HT-29 (cell line): ENCODE data around the gene SLC9A2. TPM values are rescaled to one million over a fixed set of nuclear protein-coding genes. Genes with fewer than 3 reads are reported as not detected.
A peak's percentile ranks its signal among the peaks of the same experiment; 100 is the strongest.

Experiments used
- DNase-seq: peaks from one replicate; pipeline ENCODE4 v3.0.0-alpha.2; 2015; ENCODE audit warnings: low spot score
- total RNA-seq: library from RNA; depleted of rRNA; stranded (reverse); fragments of >200 nt; shearing (Covaris generic); gene quantifications from 2 replicates; pipeline ENCODE4 v1.2.3, GENCODE V29; 2014; rRNA removed

The SLC9A2 gene
- total RNA-seq, 1 experiment from 2014 or later = 0.43 TPM

DNA sequence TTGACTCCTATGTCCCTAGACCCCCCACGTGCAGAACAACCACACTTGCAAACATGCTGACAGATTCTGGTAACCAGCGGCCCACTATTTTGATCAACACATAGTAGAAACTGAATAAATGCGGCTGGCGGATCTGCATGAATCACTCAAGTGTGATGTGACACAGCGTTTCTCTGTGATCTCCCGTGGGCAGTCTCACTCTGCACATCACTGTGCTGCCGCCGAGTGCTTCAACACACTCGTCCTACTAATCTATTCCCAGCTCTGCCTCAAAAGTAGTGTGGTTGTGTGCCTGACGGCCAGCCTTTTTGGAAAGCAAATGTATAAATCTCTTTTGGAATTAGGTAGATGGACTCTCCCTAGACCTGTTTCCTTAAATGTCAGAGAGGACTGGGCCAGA is 105.2 kb downstream of the SLC9A2 start:
- DNase-seq = no peak

DNA sequence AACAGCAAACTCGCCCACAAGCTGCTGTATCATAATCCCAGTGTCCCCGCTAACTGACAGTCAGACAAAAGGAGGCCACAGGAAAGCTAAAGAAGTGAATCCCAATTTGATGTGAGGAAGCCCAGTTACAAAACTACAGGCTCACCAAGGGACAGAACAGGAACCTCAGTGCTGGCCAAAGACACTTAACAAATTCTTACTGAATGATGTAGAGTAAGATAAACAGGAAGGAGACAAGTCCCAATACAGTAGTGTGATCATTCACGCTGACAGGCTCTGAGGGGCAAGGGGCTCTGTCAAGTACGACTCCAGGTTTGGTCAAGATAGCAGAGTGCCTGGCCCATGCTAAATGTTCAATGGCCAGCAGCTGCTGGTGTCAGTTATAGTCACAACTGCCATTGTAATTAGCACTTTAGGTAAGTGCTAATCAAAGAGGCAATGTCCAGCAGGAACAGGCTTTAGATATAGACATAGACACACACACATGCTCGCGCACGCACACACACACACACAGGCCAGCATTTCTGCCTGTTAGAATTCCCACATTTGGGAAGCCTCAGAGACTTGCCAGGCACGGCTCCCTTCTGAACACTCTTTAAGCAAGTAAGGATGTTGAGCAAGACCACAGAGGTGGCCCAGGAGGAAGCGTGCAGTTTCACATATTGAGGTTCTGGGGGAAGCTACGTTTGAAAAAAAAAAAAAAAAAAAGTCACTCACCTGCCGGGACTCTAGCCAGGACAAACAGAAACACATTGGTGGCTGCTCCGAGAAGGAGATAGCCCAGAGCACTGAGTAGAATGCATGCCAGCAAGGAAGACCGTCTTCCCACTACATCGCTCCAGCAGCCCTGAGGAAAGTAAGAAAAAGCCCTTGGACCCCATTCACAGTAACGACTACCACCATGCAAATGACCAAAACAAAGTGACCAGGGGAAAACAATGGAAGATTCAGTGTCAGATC is 107.1 kb downstream of the SLC9A2 start:
- DNase-seq = no peak

DNA sequence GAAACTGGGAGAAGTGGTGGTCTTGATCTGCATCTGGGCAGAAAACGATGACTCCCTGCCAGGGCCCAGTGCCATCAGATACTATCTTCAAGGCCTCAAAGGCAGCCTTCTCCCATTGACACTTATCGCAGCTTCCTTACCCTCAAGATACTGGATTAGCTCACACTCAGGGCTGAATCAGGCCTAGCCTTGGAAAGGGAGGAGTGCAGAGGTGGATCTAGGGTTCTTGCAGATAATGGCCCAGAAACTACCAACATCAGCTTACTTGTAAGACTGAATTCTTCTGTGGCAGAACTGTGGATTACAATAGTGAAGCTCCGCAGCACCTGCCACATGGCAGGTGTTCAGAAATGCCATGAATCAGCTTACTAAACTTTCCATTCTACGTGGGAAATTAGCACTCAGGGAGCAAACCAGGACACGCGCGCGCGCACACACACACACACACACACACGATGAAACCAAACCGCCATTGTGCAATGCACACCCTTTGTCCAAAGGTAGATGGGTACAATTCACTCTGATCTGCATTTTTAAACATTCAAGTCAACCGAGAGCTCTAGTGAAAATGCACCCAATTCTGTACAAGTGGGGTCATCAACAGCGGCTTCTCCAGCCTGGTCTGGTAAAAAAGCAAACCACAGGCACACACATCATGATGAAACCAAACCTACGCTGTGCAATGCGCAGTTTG is 116.2 kb downstream of the SLC9A2 start:
- peak; percentile 53 for DNase-seq

GRCh38 chr2:102736110-102736409 is 116.7 kb downstream of the SLC9A2 start:
- DNase-seq = peak; percentile 70

DNA sequence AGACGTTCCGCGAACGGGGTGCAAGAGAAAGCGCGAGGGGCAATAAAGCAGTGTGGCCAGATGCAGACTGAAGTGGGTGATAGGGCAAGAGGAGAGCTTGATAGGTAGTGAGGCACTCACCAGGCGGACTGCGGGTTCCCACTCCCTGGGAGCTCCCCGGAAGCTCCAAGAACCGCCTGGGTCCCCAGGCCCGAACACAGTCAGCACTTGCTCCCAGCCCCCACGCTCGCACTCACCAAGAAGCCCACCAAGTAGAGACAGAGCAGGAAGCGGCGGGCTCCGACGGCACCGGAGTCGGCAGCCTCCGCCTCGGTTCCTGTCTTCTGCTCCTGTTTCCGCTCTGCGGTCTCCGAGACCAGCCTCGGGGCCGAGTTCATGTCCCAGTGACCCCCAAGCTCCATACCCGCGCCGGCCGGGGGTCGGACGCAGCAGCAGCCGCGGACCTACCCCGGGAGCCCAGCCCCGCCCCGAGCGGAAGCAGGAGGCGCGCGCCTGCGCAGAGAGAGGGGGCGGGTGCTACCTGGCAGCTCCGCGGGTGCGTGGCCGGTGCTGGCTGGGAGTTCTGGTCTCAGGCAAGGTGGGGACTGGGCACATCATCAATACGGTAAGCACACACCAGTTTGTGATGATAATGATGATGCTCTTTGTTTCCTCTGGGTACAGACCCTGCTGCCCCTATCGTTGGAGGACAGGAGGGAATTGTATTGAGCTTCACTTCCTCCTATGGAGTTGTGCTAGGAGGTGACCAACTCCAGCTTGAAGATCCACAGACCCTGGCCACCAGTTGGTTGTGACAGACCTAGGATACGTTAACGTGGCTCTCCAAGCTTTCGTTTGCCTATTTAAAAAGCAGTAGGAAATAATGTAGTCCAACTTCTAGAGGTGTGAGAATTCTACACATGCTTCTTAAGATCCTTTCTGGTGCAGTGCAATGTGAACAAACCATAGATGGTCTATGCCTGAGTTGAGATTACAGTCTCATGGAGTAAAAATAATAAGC is 117.4 kb downstream of the SLC9A2 start:
- peak; percentile 77 for DNase-seq

DNA sequence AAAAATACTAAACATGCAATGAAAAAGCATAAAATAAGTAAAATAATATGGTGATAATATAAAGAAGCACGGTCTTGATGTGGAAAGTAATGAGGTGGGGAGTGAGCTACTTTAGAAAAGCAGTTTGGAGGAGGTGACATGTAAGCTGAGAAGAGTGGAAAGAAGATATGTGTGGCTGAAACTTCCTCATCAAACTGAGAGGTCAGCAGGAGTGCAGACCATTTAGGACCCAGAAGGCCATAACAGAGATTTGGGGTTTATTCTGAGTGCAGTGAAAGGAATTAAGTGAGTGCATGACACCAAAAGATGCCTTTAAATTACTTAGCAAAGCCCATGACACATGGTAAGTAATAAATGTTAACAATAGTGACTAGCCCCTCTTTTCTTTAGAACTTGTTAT is 118.1 kb downstream of the SLC9A2 start:
- DNase-seq = no peak

GRCh38 chr2:102743259-102743658 is 123.9 kb downstream of the SLC9A2 start:
- no peak for DNase-seq

DNA sequence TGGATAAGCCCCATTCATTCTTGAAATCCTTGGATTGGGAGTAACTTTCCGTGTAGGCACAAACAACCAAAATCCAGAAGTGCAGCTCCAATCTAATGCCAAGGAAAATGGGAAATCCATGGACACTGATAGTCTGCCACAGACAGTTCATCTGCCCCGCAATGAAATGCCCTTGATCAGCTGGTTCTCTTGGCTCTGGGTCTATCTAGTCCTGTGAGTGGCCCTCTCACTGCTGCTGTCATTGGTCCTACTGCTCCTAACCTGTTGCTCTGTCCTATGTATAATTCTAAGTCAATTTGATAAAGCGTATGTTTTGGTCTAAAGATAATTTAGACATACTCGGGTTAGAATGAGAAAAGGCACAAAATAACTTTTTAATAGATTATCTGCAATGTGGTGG is 128.8 kb downstream of the SLC9A2 start:
- no peak for DNase-seq

GRCh38 chr2:102749938-102750337 is 130.6 kb downstream of the SLC9A2 start:
- DNase-seq = no peak

GRCh38 chr2:102753563-102754159 is 134.3 kb downstream of the SLC9A2 start:
- peak; percentile 70 for DNase-seq

DNA sequence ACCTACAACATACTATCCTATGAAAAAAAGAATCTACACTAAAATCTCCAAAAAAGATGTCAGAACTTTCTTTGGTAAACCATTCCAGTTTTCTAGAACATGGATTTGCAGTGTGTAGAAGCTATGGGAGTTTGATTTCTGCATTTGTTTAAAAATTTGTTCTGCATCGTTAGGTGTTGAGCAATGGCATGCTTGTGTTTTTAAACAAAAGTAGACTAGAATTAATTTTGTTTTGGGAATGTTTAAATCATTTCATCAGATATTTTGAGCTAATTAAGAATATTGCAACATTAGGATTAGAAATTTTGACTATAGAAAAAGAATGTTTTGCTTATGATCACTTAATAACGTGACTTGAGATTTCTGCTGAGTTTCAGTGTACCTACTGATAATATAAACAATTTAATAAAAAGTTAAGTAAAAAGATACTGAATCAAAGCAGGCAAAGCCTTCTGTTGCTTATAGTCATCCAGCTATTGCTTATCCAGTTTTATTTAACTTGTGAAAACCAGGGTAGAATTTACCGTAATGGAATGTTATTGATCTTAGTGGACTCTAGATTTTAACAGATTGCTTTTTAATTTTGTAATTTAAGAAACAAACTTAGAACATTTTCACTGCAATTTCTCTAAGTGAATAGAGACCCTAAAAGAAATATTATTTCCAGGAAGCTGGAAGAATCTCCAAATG is 135.2 kb downstream of the SLC9A2 start:
- DNase-seq = no peak

GRCh38 chr2:102755284-102755683 is 135.9 kb downstream of the SLC9A2 start:
- DNase-seq = no peak

DNA sequence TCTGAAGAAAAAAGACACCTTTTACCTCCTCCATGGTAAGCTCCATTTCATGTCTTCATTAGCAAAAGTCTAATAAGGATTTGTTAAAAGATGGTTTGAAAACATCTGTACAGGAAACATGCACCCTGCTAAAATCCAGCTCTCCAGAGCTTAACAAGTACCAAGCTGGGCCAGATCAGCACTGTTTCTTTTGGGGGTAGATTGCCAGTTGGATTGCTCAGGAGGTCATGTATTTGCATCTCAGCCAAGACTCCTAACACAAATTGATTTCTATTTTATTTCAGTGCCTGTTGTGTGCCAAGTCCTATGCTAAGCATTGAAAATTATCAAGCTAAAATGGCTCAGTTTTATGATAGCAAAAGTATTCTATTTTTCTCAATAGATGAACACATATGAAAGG is 139.1 kb downstream of the SLC9A2 start:
- DNase-seq = no peak

Other genes starting within 250 kb of the SLC9A2 start
- not detected in 2 replicates for gene IL18RAP, start 196.4 kb upstream of the SLC9A2 start, total RNA-seq
- gene SLC9A4, start 146.3 kb upstream of the SLC9A2 start, total RNA-seq = not detected in 2 replicates
- 2.6 and 6.5 TPM in 2 replicates for gene TMEM182, start 142.5 kb downstream of the SLC9A2 start, total RNA-seq